ENCODE results near the gene AP1M1. TPM values are rescaled to one million over a fixed set of nuclear protein-coding genes. Genes with fewer than 3 reads are reported as not detected.

The AP1M1 gene
- total and polyA plus RNA-seq, 2 experiments from 2014 or later = 56.7 to 93.3 TPM

- no peaks in the 10 kb centered on the region for H3K9me3 ChIP-seq (ENCODE audit: low read depth)
- TF ChIP-seq CTCF (IDR thresholded peaks at IDR 0.05; ENCODE audit: poor library complexity) (no peak), EZH2 (IDR thresholded peaks at IDR 0.05; ENCODE audit: borderline replicate concordance) (no peak), EZH2phosphoT487 (IDR thresholded peaks at IDR 0.05; ENCODE audit: low read depth, severe bottlenecking, unreplicated experiment) (no peak)
- no peaks in the 10 kb centered on the region for H4K20me1 ChIP-seq (ENCODE audit: insufficient read depth, poor library complexity, severe bottlenecking)
- no peaks in the 10 kb centered on the region for H3K27me3 ChIP-seq
- no peaks in the 10 kb centered on the region for H3K9me2 ChIP-seq (replicated peaks; ENCODE audit: insufficient read depth)
- DNase-seq (ENCODE audit: low spot score) = no peak
- H2AFZ ChIP-seq = no peak overlapping the region
- WGBS (ENCODE audit: low lambda C conversion rate, missing lambda C conversion rate) = 86% methylated on average over 6 of the region's 6 CpGs
- H3K79me2 ChIP-seq = peaks cover 39% of the 10 kb centered on the region
- H3K4me1 ChIP-seq (ENCODE audit: insufficient read depth) = peaks cover 8% of the 10 kb centered on the region
- no peak overlapping the region for H3K4me3 ChIP-seq
- no peak overlapping the region for H3K4me2 ChIP-seq
- no peaks in the 10 kb centered on the region for H3K36me3 ChIP-seq (replicated peaks; ENCODE audit: insufficient read depth, low read depth)
- no peak overlapping the region for H3K27ac ChIP-seq
Measured at GRCh38 chr19:16190198-16190597, 7.5 kb upstream of the AP1M1 start.

DNA sequence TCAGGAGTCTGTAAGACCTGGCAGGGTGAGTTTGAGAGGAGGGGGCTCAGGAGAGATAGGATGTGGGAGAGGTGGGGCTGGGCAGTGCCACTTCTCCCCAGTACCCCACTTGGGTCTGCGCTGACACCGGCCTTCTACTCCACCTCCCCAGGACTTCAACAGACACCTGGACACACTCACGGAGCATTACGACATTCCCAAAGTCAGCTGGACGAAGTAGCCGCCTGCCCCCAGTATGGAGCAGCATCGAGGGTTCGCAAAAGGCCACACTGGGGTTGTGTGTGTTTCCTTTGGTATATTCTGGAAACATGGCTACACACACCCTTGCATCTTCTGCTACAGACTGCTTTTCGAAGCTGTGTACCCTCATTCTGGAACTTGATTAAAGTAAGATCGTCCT is 7.0 kb upstream of the AP1M1 start:
- Histone ChIP-seq H3K36me3 (replicated peaks; ENCODE audit: insufficient read depth, low read depth) (no peaks in the 10 kb centered on the region), H4K20me1 (ENCODE audit: insufficient read depth, poor library complexity, severe bottlenecking) (no peaks in the 10 kb centered on the region)

DNA sequence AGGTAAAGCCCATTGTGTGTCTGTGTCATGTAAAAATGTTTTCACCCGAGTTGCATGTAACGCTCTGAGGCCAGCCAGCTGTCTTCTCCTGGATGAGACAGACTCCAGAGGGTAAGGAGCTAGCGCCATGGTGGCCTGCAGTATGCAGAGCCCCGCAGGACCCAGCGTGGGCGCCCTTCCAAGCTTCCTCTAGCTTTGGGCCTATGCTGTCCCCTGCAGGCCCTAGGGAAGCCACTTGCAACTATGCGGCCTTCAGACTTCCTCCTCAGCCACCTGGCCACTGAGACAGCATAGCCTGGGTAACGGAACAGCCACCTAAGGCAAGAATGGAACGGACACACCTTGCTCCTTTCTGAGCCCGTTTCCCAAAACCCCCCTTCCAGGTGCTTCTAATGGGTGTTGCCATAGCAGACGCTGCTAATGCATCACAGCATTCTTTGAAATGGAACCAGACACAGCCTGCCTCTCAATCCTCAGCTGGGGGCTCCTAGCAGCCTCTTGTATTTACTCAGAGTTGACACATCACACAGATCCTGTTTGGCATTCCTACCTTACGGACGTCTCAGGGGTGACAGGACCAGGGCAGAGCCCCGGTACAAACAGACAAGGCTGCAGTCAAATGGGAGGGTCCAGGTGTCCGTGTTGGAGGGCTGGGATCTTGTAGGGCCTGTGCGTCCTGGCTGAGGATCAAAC is 6.3 kb upstream of the AP1M1 start:
- H3K4me3 ChIP-seq = no peak overlapping the region
- 85% methylated on average over 16 of the region's 16 CpGs for WGBS (ENCODE audit: low lambda C conversion rate, missing lambda C conversion rate)
- H3K4me1 ChIP-seq (ENCODE audit: insufficient read depth) = peaks cover 12% of the 10 kb centered on the region
- no peak overlapping the region for H3K27ac ChIP-seq
- no peaks in the 10 kb centered on the region for H4K20me1 ChIP-seq (ENCODE audit: insufficient read depth, poor library complexity, severe bottlenecking)
- TF ChIP-seq CTCF (IDR thresholded peaks at IDR 0.05; ENCODE audit: poor library complexity) = no peak
- no peak for TF ChIP-seq EZH2 (IDR thresholded peaks at IDR 0.05; ENCODE audit: borderline replicate concordance)
- no peak for TF ChIP-seq EZH2phosphoT487 (IDR thresholded peaks at IDR 0.05; ENCODE audit: low read depth, severe bottlenecking, unreplicated experiment)
- no peaks in the 10 kb centered on the region for H3K36me3 ChIP-seq (replicated peaks; ENCODE audit: insufficient read depth, low read depth)
- H3K9me3 ChIP-seq (ENCODE audit: low read depth) = no peaks in the 10 kb centered on the region
- H2AFZ ChIP-seq = no peak overlapping the region
- DNase-seq (ENCODE audit: low spot score) = no peak
- peaks cover 31% of the 10 kb centered on the region for H3K79me2 ChIP-seq
- no peak overlapping the region for H3K4me2 ChIP-seq
- H3K9me2 ChIP-seq (replicated peaks; ENCODE audit: insufficient read depth) = no peaks in the 10 kb centered on the region
- no peaks in the 10 kb centered on the region for H3K27me3 ChIP-seq

More for the DNA sequence above, 7.0 kb upstream of the AP1M1 start:
- TF ChIP-seq EZH2 (IDR thresholded peaks at IDR 0.05; ENCODE audit: borderline replicate concordance) (no peak), CTCF (IDR thresholded peaks at IDR 0.05; ENCODE audit: poor library complexity) (no peak), EZH2phosphoT487 (IDR thresholded peaks at IDR 0.05; ENCODE audit: low read depth, severe bottlenecking, unreplicated experiment) (no peak)
- Histone ChIP-seq H3K79me2 (peaks cover 37% of the 10 kb centered on the region), H3K4me3 (no peak overlapping the region), H3K9me2 (replicated peaks; ENCODE audit: insufficient read depth) (no peaks in the 10 kb centered on the region), H3K9me3 (ENCODE audit: low read depth) (no peaks in the 10 kb centered on the region), H2AFZ (no peak overlapping the region), H3K4me2 (no peak overlapping the region), H3K27me3 (no peaks in the 10 kb centered on the region), H3K27ac (no peak overlapping the region), H3K4me1 (ENCODE audit: insufficient read depth) (peaks cover 8% of the 10 kb centered on the region)
- DNase-seq (ENCODE audit: low spot score) = no peak
- 97% methylated on average over 10 of the region's 10 CpGs for WGBS (ENCODE audit: low lambda C conversion rate, missing lambda C conversion rate)

Data from hepatocyte (in vitro differentiated cells).